Esophagus squamous epithelium (tissue), 4 donors: ENCODE measurements around the gene ABLIM3.

Experiments
- CTCF ChIP-seq, 6 experiments: fragments of 450-650 bp in 4 of 6; fragments of 200-600 bp in 2 of 6; sonication (generic) in 2 of 6; IDR thresholded peaks; one replicate each; pipeline ENCODE4 v1.5.1; 2016 to 2019; ENCODE audit warnings: antibody characterized with exemption in 6 of 6, mild to moderate bottlenecking in 4 of 6, moderate library complexity in 4 of 6
- POLR2A ChIP-seq, 4 donors: fragments of 450-650 bp; IDR thresholded peaks; one replicate each; pipeline ENCODE4 v1.6.1; 2017; ENCODE audit warnings: antibody characterized with exemption in 4 of 4, mild to moderate bottlenecking in 4 of 4, moderate library complexity in 3 of 4

- no peak for TF ChIP-seq CTCF (IDR thresholded peaks at IDR 0.05)
- no peak for TF ChIP-seq POLR2A (IDR thresholded peaks at IDR 0.05)
These were observed 115.8 kb downstream of the ABLIM3 start for GRCh38 chr5:149257131-149257530.
